Prostate gland (tissue), 2 donors: Measurements from ENCODE around the gene IER2.

ENCODE experiments used
- POLR2A ChIP-seq: fragments of 450-650 bp; IDR thresholded peaks from one replicate; pipeline ENCODE4 v1.6.1; 2016; ENCODE audit warnings: antibody characterized with exemption, mild to moderate bottlenecking
- POLR2AphosphoS5 ChIP-seq: sonication (generic); formaldehyde crosslinking; IDR thresholded peaks from one replicate; pipeline ENCODE4 v1.6.1; 2017; ENCODE audit warnings: antibody characterized with exemption
- TF ChIP-seq, protein P1 (sequence below), 4 experiments: fragments of 200-600 bp in 2 of 4; fragments of 450-650 bp in 2 of 4; sonication (generic) in 2 of 4; IDR thresholded peaks; 1 replicate in 3 of 4; 2 replicates in 1 of 4; pipeline ENCODE4 v1.5.1; 2016 to 2019; ENCODE audit warnings: antibody characterized with exemption in 4 of 4, mild to moderate bottlenecking in 2 of 4, moderate library complexity in 2 of 4

GRCh38 chr19:13132471-13133180, 17.6 kb upstream of the IER2 start:
- TF ChIP-seq, protein P1, sequence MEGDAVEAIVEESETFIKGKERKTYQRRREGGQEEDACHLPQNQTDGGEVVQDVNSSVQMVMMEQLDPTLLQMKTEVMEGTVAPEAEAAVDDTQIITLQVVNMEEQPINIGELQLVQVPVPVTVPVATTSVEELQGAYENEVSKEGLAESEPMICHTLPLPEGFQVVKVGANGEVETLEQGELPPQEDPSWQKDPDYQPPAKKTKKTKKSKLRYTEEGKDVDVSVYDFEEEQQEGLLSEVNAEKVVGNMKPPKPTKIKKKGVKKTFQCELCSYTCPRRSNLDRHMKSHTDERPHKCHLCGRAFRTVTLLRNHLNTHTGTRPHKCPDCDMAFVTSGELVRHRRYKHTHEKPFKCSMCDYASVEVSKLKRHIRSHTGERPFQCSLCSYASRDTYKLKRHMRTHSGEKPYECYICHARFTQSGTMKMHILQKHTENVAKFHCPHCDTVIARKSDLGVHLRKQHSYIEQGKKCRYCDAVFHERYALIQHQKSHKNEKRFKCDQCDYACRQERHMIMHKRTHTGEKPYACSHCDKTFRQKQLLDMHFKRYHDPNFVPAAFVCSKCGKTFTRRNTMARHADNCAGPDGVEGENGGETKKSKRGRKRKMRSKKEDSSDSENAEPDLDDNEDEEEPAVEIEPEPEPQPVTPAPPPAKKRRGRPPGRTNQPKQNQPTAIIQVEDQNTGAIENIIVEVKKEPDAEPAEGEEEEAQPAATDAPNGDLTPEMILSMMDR (IDR thresholded peaks at IDR 0.05), result no peak
- TF ChIP-seq POLR2AphosphoS5, result no peak
- no peak for TF ChIP-seq POLR2A
